HepG2 (cell line): ENCODE measurements around the gene RP2. TPM values are rescaled to one million over a fixed set of nuclear protein-coding genes. Genes with fewer than 3 reads are reported as not detected.

Experiments used
- AKAP8 ChIP-seq: sonication (generic); formaldehyde crosslinking; IDR thresholded peaks from 2 replicates; pipeline ENCODE4 v1.5.1; 2020; ENCODE audit warnings: mild to moderate bottlenecking, missing genetic modification reagents
- BRD4 ChIP-seq: sonication (generic); formaldehyde crosslinking; IDR thresholded peaks from 2 replicates; pipeline ENCODE4 v1.4.0; 2020; ENCODE audit warnings: missing genetic modification reagents
- ETS1 ChIP-seq: sonication (generic); formaldehyde crosslinking; IDR thresholded peaks from 2 replicates; pipeline ENCODE4 v1.4.0; 2020; ENCODE audit warnings: missing genetic modification reagents
- HBP1 ChIP-seq: IDR thresholded peaks from 2 replicates; pipeline ENCODE4 v1.6.1; 2016; ENCODE audit warnings: low read depth, control low read depth
- HNRNPL ChIP-seq: fragments of 200-400 bp; formaldehyde crosslinking; IDR thresholded peaks from 2 replicates; pipeline ENCODE4 v1.6.1; 2017; ENCODE audit warnings: mild to moderate bottlenecking, low read depth, low read length
- KDM6A ChIP-seq: IDR thresholded peaks from 2 replicates; pipeline ENCODE4 v1.6.1; 2016; ENCODE audit warnings: low read depth
- NBN ChIP-seq: fragments of 450-650 bp; conservative IDR thresholded peaks from 2 replicates; pipeline ENCODE4 v1.6.1; 2017
- NFKBIZ ChIP-seq: IDR thresholded peaks from 2 replicates; pipeline ENCODE4 v1.6.1; 2018; ENCODE audit warnings: missing genetic modification reagents, missing compliant biosample characterization
- NR2F2 ChIP-seq: IDR thresholded peaks from 2 replicates; pipeline ENCODE4 v1.6.1; 2012; ENCODE audit warnings: low read depth, inconsistent platforms, borderline replicate concordance
- PAWR ChIP-seq: sonication (generic); formaldehyde crosslinking; IDR thresholded peaks from 2 replicates; pipeline ENCODE4 v1.4.0; 2020; ENCODE audit warnings: missing genetic modification reagents, mild to moderate bottlenecking, borderline replicate concordance
- RAD21 ChIP-seq: fragments of 450-650 bp; formaldehyde crosslinking; IDR thresholded peaks from 2 replicates; pipeline ENCODE4 v1.5.0; 2020; ENCODE audit warnings: mild to moderate bottlenecking
- SOX6 ChIP-seq, 2 experiments: fragments of 450-650 bp in 1 of 2; sonication (generic) in 1 of 2; formaldehyde crosslinking in 1 of 2; IDR thresholded peaks; 2 replicates each; pipeline versions ENCODE4 v1.4.0 to v1.6.1; 2017 to 2020; ENCODE audit warnings: antibody characterized with exemption in 1 of 2, mild to moderate bottlenecking in 1 of 2, missing genetic modification reagents in 1 of 2
- TOPORS ChIP-seq: sonication (generic); formaldehyde crosslinking; IDR thresholded peaks from 2 replicates; pipeline ENCODE4 v1.8.0; 2023; ENCODE audit warnings: mild to moderate bottlenecking, missing genetic modification reagents
- TRIM24 ChIP-seq: sonication (generic); formaldehyde crosslinking; IDR thresholded peaks from 2 replicates; pipeline ENCODE4 v1.8.0; 2022; ENCODE audit warnings: mild to moderate bottlenecking, missing genetic modification reagents
- ZFP82 ChIP-seq: sonication (generic); formaldehyde crosslinking; IDR thresholded peaks from 2 replicates; pipeline ENCODE4 v1.5.1; 2020; ENCODE audit warnings: mild to moderate bottlenecking, missing genetic modification reagents, borderline replicate concordance
- ZNF143 ChIP-seq: sonication (generic); formaldehyde crosslinking; IDR thresholded peaks from 2 replicates; pipeline ENCODE4 v1.4.0; 2020; ENCODE audit warnings: missing genetic modification reagents
- ZNF224 ChIP-seq: sonication (generic); formaldehyde crosslinking; IDR thresholded peaks from 2 replicates; pipeline ENCODE4 v1.5.0; 2020; ENCODE audit warnings: mild to moderate bottlenecking, missing genetic modification reagents
- ZNF501 ChIP-seq: sonication (generic); formaldehyde crosslinking; IDR thresholded peaks from 2 replicates; pipeline ENCODE4 v1.5.1; 2020; ENCODE audit warnings: mild to moderate bottlenecking, moderate library complexity, missing genetic modification reagents
- ZNF572 ChIP-seq: sonication (generic); formaldehyde crosslinking; IDR thresholded peaks from 2 replicates; pipeline ENCODE4 v1.5.1; 2020; ENCODE audit warnings: mild to moderate bottlenecking, missing genetic modification reagents
- ZNF766 ChIP-seq: sonication (generic); formaldehyde crosslinking; IDR thresholded peaks from 2 replicates; pipeline ENCODE4 v1.5.0; 2020; ENCODE audit warnings: missing genetic modification reagents, borderline replicate concordance
- ZSCAN29 ChIP-seq: sonication (generic); formaldehyde crosslinking; conservative IDR thresholded peaks from 2 replicates; pipeline ENCODE4 v1.4.0; 2020; ENCODE audit warnings: mild to moderate bottlenecking, missing genetic modification reagents
- polyA plus RNA-seq, 8 experiments: library from polyadenylated mRNA; depleted of rRNA in 3 of 8; stranded (reverse) in 7 of 8; unstranded in 1 of 8; fragments of >200 nt; fragmentation: Illumina TruSeq in 4 of 8; extraction: Trizol in 4 of 8; gene quantifications; 2 replicates each; pipeline versions ENCODE4 v1.2.1 to v1.2.3, GENCODE V29; 2011 to 2016; ENCODE audit warnings: low read depth in 4 of 8, missing spikeins in 1 of 8, mixed read lengths in 1 of 8; ENCODE audit not compliant: insufficient read depth in 1 of 8
- total RNA-seq, 5 experiments: library from RNA; depleted of rRNA; stranded (reverse); fragments of >200 nt; fragmentation: Illumina TruSeq; extraction: Trizol; gene quantifications; 2 replicates each; pipeline ENCODE4 v1.2.3, GENCODE V29; 2016; ENCODE audit warnings: low read depth in 1 of 5
- TF ChIP-seq, protein P1 (sequence below): IDR thresholded peaks from 2 replicates; pipeline ENCODE4 v1.6.1; 2012; ENCODE audit warnings: low read length, improper control_type of control experiment
- TF ChIP-seq, protein P2 (sequence below): sonication (generic); IDR thresholded peaks from 2 replicates; pipeline ENCODE4 v1.6.1; 2016; ENCODE audit warnings: low read depth, borderline replicate concordance

RP2 gene
- total and polyA plus RNA-seq, 2 of the 13 experiments (the other 11 are each of a cell fraction or from before 2014, with no cell fraction given): 5.0 to 9.9 TPM

- TF ChIP-seq, protein P1, sequence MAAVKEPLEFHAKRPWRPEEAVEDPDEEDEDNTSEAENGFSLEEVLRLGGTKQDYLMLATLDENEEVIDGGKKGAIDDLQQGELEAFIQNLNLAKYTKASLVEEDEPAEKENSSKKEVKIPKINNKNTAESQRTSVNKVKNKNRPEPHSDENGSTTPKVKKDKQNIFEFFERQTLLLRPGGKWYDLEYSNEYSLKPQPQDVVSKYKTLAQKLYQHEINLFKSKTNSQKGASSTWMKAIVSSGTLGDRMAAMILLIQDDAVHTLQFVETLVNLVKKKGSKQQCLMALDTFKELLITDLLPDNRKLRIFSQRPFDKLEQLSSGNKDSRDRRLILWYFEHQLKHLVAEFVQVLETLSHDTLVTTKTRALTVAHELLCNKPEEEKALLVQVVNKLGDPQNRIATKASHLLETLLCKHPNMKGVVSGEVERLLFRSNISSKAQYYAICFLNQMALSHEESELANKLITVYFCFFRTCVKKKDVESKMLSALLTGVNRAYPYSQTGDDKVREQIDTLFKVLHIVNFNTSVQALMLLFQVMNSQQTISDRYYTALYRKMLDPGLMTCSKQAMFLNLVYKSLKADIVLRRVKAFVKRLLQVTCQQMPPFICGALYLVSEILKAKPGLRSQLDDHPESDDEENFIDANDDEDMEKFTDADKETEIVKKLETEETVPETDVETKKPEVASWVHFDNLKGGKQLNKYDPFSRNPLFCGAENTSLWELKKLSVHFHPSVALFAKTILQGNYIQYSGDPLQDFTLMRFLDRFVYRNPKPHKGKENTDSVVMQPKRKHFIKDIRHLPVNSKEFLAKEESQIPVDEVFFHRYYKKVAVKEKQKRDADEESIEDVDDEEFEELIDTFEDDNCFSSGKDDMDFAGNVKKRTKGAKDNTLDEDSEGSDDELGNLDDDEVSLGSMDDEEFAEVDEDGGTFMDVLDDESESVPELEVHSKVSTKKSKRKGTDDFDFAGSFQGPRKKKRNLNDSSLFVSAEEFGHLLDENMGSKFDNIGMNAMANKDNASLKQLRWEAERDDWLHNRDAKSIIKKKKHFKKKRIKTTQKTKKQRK: no peak
- TF ChIP-seq TOPORS (CRISPR knock-in tag): 0 out of 2 replicates have a peak, but pooled peaks have one; percentile 38
- no peak for TF ChIP-seq NR2F2
- no peak for TF ChIP-seq AKAP8 (CRISPR knock-in tag)
- no peak for TF ChIP-seq NFKBIZ
- no peak for TF ChIP-seq ZSCAN29 (CRISPR knock-in tag)
- no peak for TF ChIP-seq ZNF224
- TF ChIP-seq, protein P2, sequence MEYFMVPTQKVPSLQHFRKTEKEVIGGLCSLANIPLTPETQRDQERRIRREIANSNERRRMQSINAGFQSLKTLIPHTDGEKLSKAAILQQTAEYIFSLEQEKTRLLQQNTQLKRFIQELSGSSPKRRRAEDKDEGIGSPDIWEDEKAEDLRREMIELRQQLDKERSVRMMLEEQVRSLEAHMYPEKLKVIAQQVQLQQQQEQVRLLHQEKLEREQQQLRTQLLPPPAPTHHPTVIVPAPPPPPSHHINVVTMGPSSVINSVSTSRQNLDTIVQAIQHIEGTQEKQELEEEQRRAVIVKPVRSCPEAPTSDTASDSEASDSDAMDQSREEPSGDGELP: no peak; the same call in 1 of the 2 replicates
- no peak for TF ChIP-seq ZNF766 (CRISPR knock-in tag)
- no peak for TF ChIP-seq ETS1 (CRISPR knock-in tag)
- TF ChIP-seq NBN: no peak
- no peak for TF ChIP-seq KDM6A (CRISPR knock-in tag)
- TF ChIP-seq PAWR: no peak
- no peak for TF ChIP-seq SOX6 (IDR thresholded peaks at IDR 0.05)
- peak; percentile 25; the same call in 1 of the 2 replicates for TF ChIP-seq SOX6 (CRISPR knock-in tag; IDR thresholded peaks at IDR 0.05)
- no peak for TF ChIP-seq TRIM24 (CRISPR knock-in tag)
- no peak for TF ChIP-seq RAD21 (CRISPR knock-in tag)
- no peak for TF ChIP-seq ZNF572 (CRISPR knock-in tag)
- TF ChIP-seq ZNF143 (CRISPR knock-in tag): no peak
- TF ChIP-seq BRD4 (CRISPR knock-in tag): 0 out of 2 replicates have a peak, but pooled peaks have one; percentile 23
- TF ChIP-seq ZNF501 (CRISPR knock-in tag): peak; percentile 70
- TF ChIP-seq HNRNPL: no peak
- no peak for TF ChIP-seq ZFP82 (CRISPR knock-in tag)
- no peak for TF ChIP-seq HBP1 (CRISPR knock-in tag)
Observed at GRCh38 chrX:46836701-46837557, at the start of gene RP2 (continued).
